ENCODE measurements around the gene RAB40C. TPM values are rescaled to one million over a fixed set of nuclear protein-coding genes. Genes with fewer than 3 reads are reported as not detected.

RAB40C gene
- total RNA-seq, 3 donors from 2014 or later = 31.2 to 51.0 (median 40.1) TPM

DNA sequence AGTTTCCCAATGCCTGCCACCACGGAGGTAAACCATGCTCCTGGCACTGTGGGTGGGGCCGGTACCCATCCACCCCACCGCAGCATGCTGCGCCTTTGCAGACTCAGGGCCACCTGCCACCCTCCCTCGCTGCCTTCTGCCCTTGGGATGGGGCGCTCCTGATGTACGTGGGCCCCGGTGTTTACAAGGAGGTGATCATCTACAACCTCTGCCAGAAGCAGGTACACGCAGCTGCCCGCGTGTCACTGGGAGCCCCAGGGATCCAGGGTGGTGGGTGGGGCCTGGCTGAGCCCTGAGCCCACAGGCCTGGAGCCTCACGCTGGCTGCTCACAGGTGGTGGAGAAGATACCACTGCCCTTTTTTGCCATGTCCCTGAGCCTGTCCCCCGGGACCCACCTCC lies 76.7 kb downstream of the RAB40C start:
- TF ChIP-seq, protein P1, sequence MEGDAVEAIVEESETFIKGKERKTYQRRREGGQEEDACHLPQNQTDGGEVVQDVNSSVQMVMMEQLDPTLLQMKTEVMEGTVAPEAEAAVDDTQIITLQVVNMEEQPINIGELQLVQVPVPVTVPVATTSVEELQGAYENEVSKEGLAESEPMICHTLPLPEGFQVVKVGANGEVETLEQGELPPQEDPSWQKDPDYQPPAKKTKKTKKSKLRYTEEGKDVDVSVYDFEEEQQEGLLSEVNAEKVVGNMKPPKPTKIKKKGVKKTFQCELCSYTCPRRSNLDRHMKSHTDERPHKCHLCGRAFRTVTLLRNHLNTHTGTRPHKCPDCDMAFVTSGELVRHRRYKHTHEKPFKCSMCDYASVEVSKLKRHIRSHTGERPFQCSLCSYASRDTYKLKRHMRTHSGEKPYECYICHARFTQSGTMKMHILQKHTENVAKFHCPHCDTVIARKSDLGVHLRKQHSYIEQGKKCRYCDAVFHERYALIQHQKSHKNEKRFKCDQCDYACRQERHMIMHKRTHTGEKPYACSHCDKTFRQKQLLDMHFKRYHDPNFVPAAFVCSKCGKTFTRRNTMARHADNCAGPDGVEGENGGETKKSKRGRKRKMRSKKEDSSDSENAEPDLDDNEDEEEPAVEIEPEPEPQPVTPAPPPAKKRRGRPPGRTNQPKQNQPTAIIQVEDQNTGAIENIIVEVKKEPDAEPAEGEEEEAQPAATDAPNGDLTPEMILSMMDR (IDR thresholded peaks at IDR 0.05) = no peak
- DNase-seq (peak in 1 of 3 donors; percentile 33), ATAC-seq (no peak)
- Histone ChIP-seq H3K9me3 (no peaks in the 10 kb centered on the region), H3K4me1 (ENCODE audit: low read depth) (peaks cover 8% of the 10 kb centered on the region), H3K4me3 (no peak overlapping the region), H3K36me3 (ENCODE audit: low read depth) (peaks cover 7% of the 10 kb centered on the region)
- intact Hi-C loops (cut with DNase I, micrococcal nuclease) = loop anchor here (10.0 kb wide), 1 partner anchor 92 kb away; no protein-coding TSS in a partner anchor

DNA sequence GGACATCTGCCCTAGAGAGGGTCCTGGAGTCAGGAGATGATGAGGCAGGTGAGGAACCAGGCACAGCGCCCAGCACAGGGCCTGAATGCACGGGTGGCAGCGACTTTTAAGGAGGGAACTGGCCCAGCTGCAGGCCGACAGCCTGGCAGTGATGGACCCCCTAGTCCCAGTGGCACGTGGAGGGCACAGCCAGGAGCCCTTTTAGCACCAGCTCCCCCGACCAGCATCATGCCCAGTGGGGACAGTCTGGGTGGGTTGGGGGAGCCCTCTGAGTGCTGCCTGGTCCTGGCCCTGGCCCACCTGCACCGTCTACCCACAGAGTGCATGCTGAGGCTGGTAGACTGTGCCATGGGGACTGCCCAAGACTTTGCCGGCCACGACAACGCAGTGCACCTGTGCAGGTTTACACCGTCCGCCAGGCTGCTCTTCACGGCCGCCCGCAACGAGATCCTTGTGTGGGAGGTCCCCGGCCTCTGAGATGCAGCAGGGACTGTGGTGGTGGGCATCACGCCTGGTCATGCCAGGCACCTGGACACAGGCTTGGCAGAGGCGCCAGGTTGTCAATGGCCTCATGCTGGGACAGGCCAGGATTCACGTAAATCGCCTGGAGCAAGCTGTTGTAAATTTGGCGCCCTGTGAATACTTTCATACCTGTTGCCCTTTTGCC lies 77.4 kb downstream of the RAB40C start:
- Histone ChIP-seq H3K36me3 (ENCODE audit: low read depth) (peaks cover 9% of the 10 kb centered on the region), H3K4me3 (no peak overlapping the region), H3K4me1 (ENCODE audit: low read depth) (peaks cover 8% of the 10 kb centered on the region), H3K9me3 (no peaks in the 10 kb centered on the region)
- ATAC-seq (no peak), DNase-seq (peak in 1 of 3 donors; percentile 56)
- TF ChIP-seq, protein P1 (IDR thresholded peaks at IDR 0.05) = no peak
- intact Hi-C loops (cut with DNase I, micrococcal nuclease) = loop anchor here (10.0 kb wide), 1 partner anchor 92 kb away; no protein-coding TSS in a partner anchor

DNA sequence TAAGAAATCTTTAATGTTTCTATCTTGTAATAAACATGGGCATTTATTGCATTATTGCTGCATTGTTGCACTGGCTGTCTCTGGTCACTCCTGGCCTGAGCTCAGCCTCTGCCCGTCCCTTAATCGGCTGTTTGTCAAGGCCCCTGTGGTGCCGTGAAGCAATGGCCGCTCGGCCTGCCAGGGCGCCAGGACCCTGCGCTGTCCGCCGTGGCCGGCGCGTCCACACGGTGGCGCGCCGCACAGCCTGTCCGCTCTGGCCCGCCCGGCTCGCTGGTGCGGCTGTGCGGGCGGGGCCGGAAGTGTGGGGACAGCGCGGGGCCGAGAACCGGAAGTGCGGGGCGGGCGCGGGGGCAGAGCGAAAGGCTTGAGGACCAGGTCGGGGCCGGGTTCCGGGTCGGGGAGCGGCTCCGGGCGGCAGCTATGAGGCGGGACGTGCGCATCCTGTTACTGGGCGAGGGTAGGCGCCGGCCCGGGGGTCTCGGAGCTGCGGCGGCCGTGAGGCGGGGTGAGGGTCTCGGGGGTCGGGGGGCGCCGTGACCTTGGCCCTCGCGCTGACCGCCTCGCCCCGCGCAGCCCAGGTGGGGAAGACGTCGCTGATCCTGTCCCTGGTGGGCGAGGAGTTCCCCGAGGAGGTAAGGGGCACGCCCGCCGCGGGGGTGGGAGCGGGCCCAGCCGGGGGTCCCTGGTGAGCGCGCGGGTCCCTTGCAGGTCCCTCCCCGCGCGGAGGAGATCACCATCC lies 78.1 kb downstream of the RAB40C start, which contains the start of gene RHOT2:
Gene RHOT2, plus strand, starts transcription at position 353 of the 739 bp plus-strand sequence. Its CDS starts 68 bp downstream, at position 421.
- peak; percentile 97 for ATAC-seq
- H3K9me3 ChIP-seq = no peaks in the 10 kb centered on the region
- peaks cover 12% of the 10 kb centered on the region for H3K36me3 ChIP-seq (ENCODE audit: low read depth)
- peak within 1 kb of the TSS; percentile 95 for H3K4me3 ChIP-seq
- TF ChIP-seq, protein P1 (IDR thresholded peaks at IDR 0.05) = peak; percentile 96
- peaks cover 8% of the 10 kb centered on the region for H3K4me1 ChIP-seq (ENCODE audit: low read depth)
- peak; percentile 94 to 97 (median 96) for DNase-seq
- intact Hi-C loops (cut with DNase I, micrococcal nuclease) = loop anchor here (10.0 kb wide), 1 partner anchor 93 kb away; no protein-coding TSS in a partner anchor

DNA sequence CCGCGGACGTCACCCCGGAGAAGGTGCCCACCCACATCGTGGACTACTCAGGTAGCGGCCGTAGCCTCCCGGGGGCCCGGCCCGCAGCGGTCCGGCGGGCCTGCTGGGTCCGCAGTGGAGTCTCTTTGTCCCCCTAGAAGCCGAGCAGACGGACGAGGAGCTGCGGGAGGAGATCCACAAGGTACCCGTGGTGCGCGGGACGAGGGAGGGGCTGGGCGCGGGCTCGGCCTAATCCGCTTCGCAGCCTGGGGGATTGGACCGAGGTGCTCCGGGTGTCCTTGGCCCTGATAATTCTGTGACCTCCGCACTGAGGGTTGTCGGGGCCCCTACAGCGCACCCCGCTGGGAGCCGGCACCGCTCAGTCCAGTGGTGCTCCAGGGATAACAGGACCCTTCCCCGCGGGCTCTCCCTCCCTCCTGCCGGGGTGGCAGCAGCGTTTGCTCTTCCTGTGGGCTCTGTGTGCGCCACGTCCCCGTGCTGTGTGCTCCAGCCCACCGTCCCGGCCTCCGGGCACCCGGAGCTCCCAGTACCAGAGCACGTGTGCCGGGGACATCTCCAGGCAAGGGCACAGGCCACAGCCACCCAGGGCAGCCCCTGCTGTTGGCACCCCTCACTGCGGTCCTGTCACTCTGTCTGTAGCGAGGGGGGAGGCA lies 78.8 kb downstream of the RAB40C start:
- H3K4me1 ChIP-seq (ENCODE audit: low read depth) = peaks cover 8% of the 10 kb centered on the region
- intact Hi-C loops (cut with DNase I, micrococcal nuclease) = loop anchor here (10.0 kb wide), 1 partner anchor 94 kb away; no protein-coding TSS in a partner anchor
- H3K36me3 ChIP-seq (ENCODE audit: low read depth) = peaks cover 13% of the 10 kb centered on the region
- peak; percentile 25 for ATAC-seq
- TF ChIP-seq, protein P1 (IDR thresholded peaks at IDR 0.05) = no peak
- peak overlapping the region; percentile 95 for H3K4me3 ChIP-seq
- H3K9me3 ChIP-seq = no peaks in the 10 kb centered on the region
- peak in 1 of 3 donors; percentile 60 for DNase-seq

DNA sequence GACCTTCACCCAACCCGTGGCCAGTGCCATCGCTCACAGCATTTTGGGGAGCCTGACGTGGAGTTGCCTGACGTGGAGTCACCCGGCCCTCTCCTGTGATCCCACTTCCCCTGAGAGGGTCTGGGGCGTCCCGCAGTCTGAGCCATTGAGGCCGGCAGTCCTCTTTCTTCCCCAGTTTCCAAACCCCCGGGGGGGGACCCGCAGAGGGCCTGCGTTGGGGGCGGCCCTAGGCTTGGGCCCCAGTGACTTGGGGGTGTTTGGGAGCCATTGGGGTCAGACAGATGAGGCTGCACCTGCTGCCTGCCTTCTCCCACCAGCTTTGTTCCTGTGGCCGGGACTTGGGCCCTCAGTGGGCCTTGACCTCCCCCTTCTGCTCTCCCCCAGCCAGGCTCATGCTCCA lies 79.8 kb downstream of the RAB40C start:
- Histone ChIP-seq H3K4me3 (no peak overlapping the region), H3K4me1 (ENCODE audit: low read depth) (peaks cover 8% of the 10 kb centered on the region), H3K36me3 (ENCODE audit: low read depth) (peaks cover 13% of the 10 kb centered on the region), H3K9me3 (no peaks in the 10 kb centered on the region)
- TF ChIP-seq, protein P1 (IDR thresholded peaks at IDR 0.05) = no peak
- DNase-seq (no peak), ATAC-seq (no peak)
- intact Hi-C loops (cut with DNase I, micrococcal nuclease) = loop anchor here (10.0 kb wide), 1 partner anchor 95 kb away; no protein-coding TSS in a partner anchor
